Measurements from ENCODE around the gene PDZD7.

The PDZD7 gene

GRCh38 chr10:101018118-101018599 lies 12.8 kb downstream of the PDZD7 start:
- DNase-seq: no peak

- DNase-seq: no peak
Measured at GRCh38 chr10:101016814-101017213, 14.1 kb downstream of the PDZD7 start.

- DNase-seq: no peak
Measured at GRCh38 chr10:101015582-101015973, 15.4 kb downstream of the PDZD7 start.

GRCh38 chr10:101014966-101015581 lies 15.9 kb downstream of the PDZD7 start:
- no peak for DNase-seq

GRCh38 chr10:101014230-101014884 lies 16.6 kb downstream of the PDZD7 start:
- DNase-seq: peak; percentile 72 to 80

- no peak for DNase-seq
Measured at GRCh38 chr10:101013365-101013825, 17.5 kb downstream of the PDZD7 start.

- peak; percentile 79 to 82 for DNase-seq
Measured at GRCh38 chr10:101012525-101013364, 18.2 kb downstream of the PDZD7 start.

GRCh38 chr10:101011517-101012423 lies 19.2 kb downstream of the PDZD7 start:
- DNase-seq: no peak

- no peak for DNase-seq
Measured at GRCh38 chr10:101010329-101010728, 20.6 kb downstream of the PDZD7 start.

- no peak for DNase-seq
Measured at GRCh38 chr10:101008823-101009423, 22.0 kb downstream of the PDZD7 start.

GRCh38 chr10:101007915-101008822 lies 22.8 kb downstream of the PDZD7 start:
- no peak for DNase-seq

- DNase-seq: no peak
Measured at GRCh38 chr10:101007099-101007711, 23.7 kb downstream of the PDZD7 start.

GRCh38 chr10:101006593-101007098 lies 24.3 kb downstream of the PDZD7 start:
- DNase-seq: no peak

- DNase-seq: no peak
Measured at GRCh38 chr10:101005869-101006567, 24.9 kb downstream of the PDZD7 start.

GRCh38 chr10:101005361-101005760 lies 25.6 kb downstream of the PDZD7 start:
- DNase-seq: no peak

- no peak for DNase-seq
Measured at GRCh38 chr10:101003639-101004206, 27.2 kb downstream of the PDZD7 start.

GRCh38 chr10:101002456-101002855 lies 28.5 kb downstream of the PDZD7 start:
- DNase-seq: no peak

GRCh38 chr10:101001659-101002035 lies 29.3 kb downstream of the PDZD7 start:
- no peak for DNase-seq

All from CD4-positive, alpha-beta T cell treated with Interferon alpha-2 for 1 hour (primary cell).